Stomach smooth muscle (tissue), 2 donors: ENCODE data around the gene C1orf210.

Experiments used
- H3K27ac ChIP-seq: one replicate; pipeline ENCODE4 v1.7.0; 2013; ENCODE audit warnings: mild to moderate bottlenecking, low read length, inconsistent platforms
- H3K27me3 ChIP-seq, 2 donors: one replicate each; pipeline ENCODE4 v1.7.0; 2013; ENCODE audit warnings: low read length in 2 of 2; ENCODE audit not compliant: insufficient read depth in 2 of 2, control insufficient read depth in 1 of 2
- H3K36me3 ChIP-seq, 2 donors: one replicate each; pipeline ENCODE4 v1.7.0; 2013; ENCODE audit warnings: low read length in 2 of 2; ENCODE audit not compliant: control insufficient read depth in 2 of 2, insufficient read depth in 2 of 2
- H3K4me1 ChIP-seq: one replicate; pipeline ENCODE4 v1.7.0; 2013; ENCODE audit warnings: low read length; ENCODE audit not compliant: control insufficient read depth, insufficient read depth
- H3K4me3 ChIP-seq, 2 donors: one replicate each; pipeline ENCODE4 v1.7.0; 2013; ENCODE audit warnings: low read length in 2 of 2
- H3K9ac ChIP-seq, 2 donors: one replicate each; pipeline ENCODE4 v1.7.0; 2013; ENCODE audit warnings: low read length in 2 of 2, mild to moderate bottlenecking in 1 of 2
- H3K9me3 ChIP-seq, 2 donors: one replicate each; pipeline ENCODE4 v1.7.0; 2013; ENCODE audit warnings: low read length in 2 of 2; ENCODE audit not compliant: control insufficient read depth in 2 of 2
- donor health status: healthy.
- donor health status: Pancreatic carcinoma.

C1orf210 gene

GRCh38 chr1:43255438-43256210 lies 29.8 kb downstream of the C1orf210 start:
- Histone ChIP-seq H3K4me3 (no peak overlapping the region), H3K36me3 (no peaks in the 10 kb centered on the region), H3K27ac (no peak overlapping the region), H3K4me1 (no peaks in the 10 kb centered on the region), H3K27me3 (peaks cover 0 to 3% of the 10 kb centered on the region in 2 donors), H3K9ac (no peak overlapping the region), H3K9me3 (no peaks in the 10 kb centered on the region)

GRCh38 chr1:43253876-43254275 lies 31.5 kb downstream of the C1orf210 start:
- no peaks in the 10 kb centered on the region for H3K9me3 ChIP-seq
- peaks cover 0 to 3% of the 10 kb centered on the region in 2 donors for H3K27me3 ChIP-seq
- H3K9ac ChIP-seq: no peak overlapping the region
- H3K36me3 ChIP-seq: no peaks in the 10 kb centered on the region
- no peak overlapping the region for H3K27ac ChIP-seq
- no peaks in the 10 kb centered on the region for H3K4me1 ChIP-seq
- H3K4me3 ChIP-seq: no peak overlapping the region

GRCh38 chr1:43253173-43253572 lies 32.2 kb downstream of the C1orf210 start:
- H3K4me1 ChIP-seq: no peaks in the 10 kb centered on the region
- no peak overlapping the region for H3K9ac ChIP-seq

GRCh38 chr1:43252225-43252624 lies 33.2 kb downstream of the C1orf210 start:
- peaks cover 0 to 3% of the 10 kb centered on the region in 2 donors for H3K27me3 ChIP-seq
- H3K27ac ChIP-seq: no peak overlapping the region
- H3K4me3 ChIP-seq: no peak overlapping the region

More at GRCh38 chr1:43253173-43253572, 32.2 kb downstream of the C1orf210 start:
- no peak overlapping the region for H3K27ac ChIP-seq
- H3K36me3 ChIP-seq: no peaks in the 10 kb centered on the region
- H3K4me3 ChIP-seq: no peak overlapping the region
- H3K9me3 ChIP-seq: no peaks in the 10 kb centered on the region
- H3K27me3 ChIP-seq: peaks cover 0 to 3% of the 10 kb centered on the region in 2 donors

GRCh38 chr1:43251024-43251423 lies 34.4 kb downstream of the C1orf210 start:
- Histone ChIP-seq H3K36me3 (no peaks in the 10 kb centered on the region), H3K4me1 (no peaks in the 10 kb centered on the region), H3K9ac (no peak overlapping the region), H3K27me3 (peaks cover 0 to 3% of the 10 kb centered on the region in 2 donors), H3K9me3 (no peaks in the 10 kb centered on the region), H3K27ac (no peak overlapping the region), H3K4me3 (no peak overlapping the region)

More at GRCh38 chr1:43252225-43252624, 33.2 kb downstream of the C1orf210 start:
- H3K9ac ChIP-seq: no peak overlapping the region
- no peaks in the 10 kb centered on the region for H3K9me3 ChIP-seq
- H3K4me1 ChIP-seq: no peaks in the 10 kb centered on the region
- no peaks in the 10 kb centered on the region for H3K36me3 ChIP-seq

DNA sequence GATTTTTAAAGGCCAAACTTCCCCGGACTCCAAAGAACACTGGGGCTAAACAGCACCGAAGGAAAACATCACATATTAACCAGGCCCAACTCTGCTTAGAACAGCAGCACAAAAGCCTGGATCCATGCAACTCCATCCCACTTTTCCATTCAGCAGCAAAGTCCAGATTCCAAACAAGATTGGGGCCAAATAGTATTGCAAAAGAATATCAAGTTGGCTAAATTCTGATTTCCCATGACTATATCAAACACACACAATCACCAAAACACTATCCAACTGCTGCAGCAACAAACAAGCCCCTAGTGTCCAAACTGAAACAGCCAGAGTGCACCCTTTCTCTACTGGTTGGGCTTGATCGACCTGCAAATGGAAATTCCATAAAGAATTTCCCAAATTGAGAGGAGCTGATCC lies 35.0 kb downstream of the C1orf210 start:
- peaks cover 0 to 3% of the 10 kb centered on the region in 2 donors for H3K27me3 ChIP-seq
- no peaks in the 10 kb centered on the region for H3K4me1 ChIP-seq
- H3K9me3 ChIP-seq: no peaks in the 10 kb centered on the region
- H3K27ac ChIP-seq: no peak overlapping the region
- H3K9ac ChIP-seq: no peak overlapping the region
- no peak overlapping the region for H3K4me3 ChIP-seq
- no peaks in the 10 kb centered on the region for H3K36me3 ChIP-seq

- Histone ChIP-seq H3K4me3 (no peak overlapping the region), H3K4me1 (no peaks in the 10 kb centered on the region), H3K27ac (no peak overlapping the region), H3K27me3 (no peaks in the 10 kb centered on the region), H3K9me3 (no peaks in the 10 kb centered on the region), H3K36me3 (no peaks in the 10 kb centered on the region), H3K9ac (no peak overlapping the region)
Measured at GRCh38 chr1:43247256-43247921, 38.0 kb downstream of the C1orf210 start.

GRCh38 chr1:43246466-43247213 lies 38.7 kb downstream of the C1orf210 start:
- Histone ChIP-seq H3K27me3 (no peaks in the 10 kb centered on the region), H3K4me1 (no peaks in the 10 kb centered on the region), H3K36me3 (no peaks in the 10 kb centered on the region), H3K9me3 (no peaks in the 10 kb centered on the region), H3K4me3 (no peak overlapping the region), H3K27ac (no peak overlapping the region), H3K9ac (no peak overlapping the region)

DNA sequence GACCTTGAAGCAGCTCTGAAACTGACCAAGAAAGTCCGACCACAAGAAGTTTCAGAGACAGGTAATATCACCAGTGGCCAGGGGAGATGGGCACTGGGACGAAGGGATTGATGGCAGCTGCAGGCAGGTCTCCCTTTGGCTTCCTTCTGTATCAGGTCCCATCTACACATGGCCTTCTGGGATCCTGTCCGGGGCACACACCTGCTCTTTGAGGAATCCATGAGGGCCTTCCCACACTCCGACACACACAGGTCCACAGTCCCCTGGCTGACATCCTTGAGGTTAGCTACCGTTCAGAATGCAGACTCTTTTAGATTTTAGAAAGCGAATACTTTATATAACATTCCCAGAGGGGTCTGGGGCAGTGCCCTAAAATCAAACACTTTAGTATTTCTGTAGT lies 42.1 kb downstream of the C1orf210 start:
- no peaks in the 10 kb centered on the region for H3K27me3 ChIP-seq
- no peaks in the 10 kb centered on the region for H3K4me1 ChIP-seq
- no peak overlapping the region for H3K9ac ChIP-seq
- no peak overlapping the region for H3K4me3 ChIP-seq
- no peaks in the 10 kb centered on the region for H3K36me3 ChIP-seq
- no peaks in the 10 kb centered on the region for H3K9me3 ChIP-seq
- no peak overlapping the region for H3K27ac ChIP-seq

DNA sequence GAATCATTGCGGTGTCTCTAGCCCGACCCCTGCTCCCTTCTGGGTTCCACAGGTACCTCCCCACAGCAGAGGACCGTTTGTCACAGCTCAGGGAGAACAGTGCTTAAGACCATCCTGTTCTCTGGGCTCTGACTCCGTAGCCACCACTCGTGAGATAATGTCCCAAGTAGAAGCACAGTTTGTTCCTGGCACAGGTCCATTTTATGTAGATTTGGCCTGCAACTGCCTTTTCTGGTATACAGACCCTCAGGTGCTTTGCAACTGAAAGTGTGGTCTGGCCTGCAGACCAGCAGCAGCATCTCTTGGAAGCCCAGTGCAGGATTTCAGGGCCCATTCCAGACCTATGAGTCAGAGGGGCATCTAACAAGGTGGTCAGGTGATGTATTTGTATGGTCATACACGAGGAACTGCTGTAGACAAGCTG lies 44.0 kb downstream of the C1orf210 start:
- H3K9me3 ChIP-seq: no peaks in the 10 kb centered on the region
- H3K27ac ChIP-seq: no peak overlapping the region
- H3K9ac ChIP-seq: no peak overlapping the region
- no peaks in the 10 kb centered on the region for H3K36me3 ChIP-seq
- H3K4me1 ChIP-seq: no peaks in the 10 kb centered on the region
- H3K4me3 ChIP-seq: no peak overlapping the region
- no peaks in the 10 kb centered on the region for H3K27me3 ChIP-seq
